GM10847 (cell line): Measurements from ENCODE around the gene PUSL1.

Experiments
- POLR2A ChIP-seq: IDR thresholded peaks from 2 replicates; pipeline ENCODE4 v1.6.1; 2011; ENCODE audit not compliant: insufficient read length; ENCODE audit errors: extremely low read depth

The PUSL1 gene

GRCh38 chr1:1299686-1300351, 8.6 kb upstream of the PUSL1 start:
- TF ChIP-seq POLR2A, result no peak

GRCh38 chr1:1300352-1300739, 8.1 kb upstream of the PUSL1 start:
- TF ChIP-seq POLR2A, result no peak

GRCh38 chr1:1302006-1302430, 6.4 kb upstream of the PUSL1 start:
- no peak for TF ChIP-seq POLR2A

- TF ChIP-seq POLR2A, result no peak
Measured at GRCh38 chr1:1302951-1303509, 5.4 kb upstream of the PUSL1 start.

GRCh38 chr1:1303736-1304135, 4.7 kb upstream of the PUSL1 start:
- TF ChIP-seq POLR2A, result no peak

GRCh38 chr1:1304331-1305299, 3.8 kb upstream of the PUSL1 start:
- no peak for TF ChIP-seq POLR2A

GRCh38 chr1:1305300-1306069, 2.9 kb upstream of the PUSL1 start:
- TF ChIP-seq POLR2A, result peak; percentile 13

- TF ChIP-seq POLR2A, result no peak
Measured at GRCh38 chr1:1306070-1306660, 2.2 kb upstream of the PUSL1 start.

- TF ChIP-seq POLR2A, result no peak
Measured at GRCh38 chr1:1306661-1307260, 1.6 kb upstream of the PUSL1 start.

GRCh38 chr1:1307261-1307922, 1.0 kb upstream of the PUSL1 start:
- no peak for TF ChIP-seq POLR2A

GRCh38 chr1:1308756-1309250, 406 bp downstream of the PUSL1 start:
- TF ChIP-seq POLR2A, result no peak

- no peak for TF ChIP-seq POLR2A
Measured at GRCh38 chr1:1309251-1310108, 1.1 kb downstream of the PUSL1 start.

GRCh38 chr1:1310109-1310385, 1.6 kb downstream of the PUSL1 start:
- TF ChIP-seq POLR2A, result no peak
